Measurements from ENCODE around the gene KCNJ18.
"Not testable (repeated sequence)": the region's sequence is repeated elsewhere in the genome, so short reads cannot be mapped to it uniquely, and the experiment has no call there.

KCNJ18 gene

DNA sequence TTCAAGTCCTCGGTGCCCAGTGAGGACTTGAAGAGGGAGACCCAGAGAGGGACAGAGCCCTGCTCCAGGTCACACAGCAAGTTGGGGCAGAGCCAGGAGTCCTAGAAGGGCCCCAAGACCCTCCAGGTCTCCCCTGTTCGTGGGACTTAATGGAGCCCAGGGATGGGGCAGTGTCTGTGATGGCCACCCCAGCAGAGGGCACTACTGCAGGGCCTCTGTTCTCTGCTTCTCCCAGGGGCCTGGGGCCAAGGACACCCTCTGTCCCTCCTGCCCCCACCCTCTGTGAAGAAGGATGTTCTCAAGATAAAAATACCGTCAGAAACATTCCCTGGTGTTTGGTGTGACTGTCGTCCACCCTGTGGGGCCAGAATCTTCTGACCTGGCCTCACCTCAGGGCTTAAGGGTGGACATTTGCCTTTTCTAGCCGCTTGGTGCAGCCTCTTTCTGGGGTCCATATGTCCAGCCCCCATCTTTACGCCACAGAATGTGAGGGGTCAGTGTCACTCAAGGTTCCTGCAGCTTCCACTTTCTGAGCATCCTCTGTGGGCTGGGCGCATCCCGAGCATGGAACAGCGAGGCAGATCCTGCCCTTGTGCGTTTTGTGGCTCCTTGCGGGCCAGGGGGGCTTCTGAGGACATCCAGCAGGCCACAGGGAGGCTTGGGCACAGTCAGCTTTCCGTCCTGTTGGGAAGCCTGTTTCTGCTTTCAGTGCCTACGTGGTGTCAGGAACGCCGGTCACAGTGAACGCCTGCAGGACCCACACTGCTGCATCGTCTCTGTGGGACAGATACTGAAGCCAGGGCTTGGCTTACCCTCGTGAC is at the start of gene KCNJ18:
KCNJ18 (plus strand) TSS at position 641 of the 821 bp plus-strand sequence. CDS start 10,264 bp downstream, outside the sequence.
- DNase-seq: not testable (repeated sequence)

GRCh38 chr17:21648125-21648524 is 44.2 kb upstream of the KCNJ18 start:
- not testable (repeated sequence) for DNase-seq

- DNase-seq: not testable (repeated sequence)
Measured at GRCh38 chr17:21650043-21650442, 42.3 kb upstream of the KCNJ18 start.

- DNase-seq: not testable (repeated sequence)
Measured at GRCh38 chr17:21652049-21652448, 40.3 kb upstream of the KCNJ18 start.

- DNase-seq: not testable (repeated sequence)
Measured at GRCh38 chr17:21653211-21653610, 39.1 kb upstream of the KCNJ18 start.

DNA sequence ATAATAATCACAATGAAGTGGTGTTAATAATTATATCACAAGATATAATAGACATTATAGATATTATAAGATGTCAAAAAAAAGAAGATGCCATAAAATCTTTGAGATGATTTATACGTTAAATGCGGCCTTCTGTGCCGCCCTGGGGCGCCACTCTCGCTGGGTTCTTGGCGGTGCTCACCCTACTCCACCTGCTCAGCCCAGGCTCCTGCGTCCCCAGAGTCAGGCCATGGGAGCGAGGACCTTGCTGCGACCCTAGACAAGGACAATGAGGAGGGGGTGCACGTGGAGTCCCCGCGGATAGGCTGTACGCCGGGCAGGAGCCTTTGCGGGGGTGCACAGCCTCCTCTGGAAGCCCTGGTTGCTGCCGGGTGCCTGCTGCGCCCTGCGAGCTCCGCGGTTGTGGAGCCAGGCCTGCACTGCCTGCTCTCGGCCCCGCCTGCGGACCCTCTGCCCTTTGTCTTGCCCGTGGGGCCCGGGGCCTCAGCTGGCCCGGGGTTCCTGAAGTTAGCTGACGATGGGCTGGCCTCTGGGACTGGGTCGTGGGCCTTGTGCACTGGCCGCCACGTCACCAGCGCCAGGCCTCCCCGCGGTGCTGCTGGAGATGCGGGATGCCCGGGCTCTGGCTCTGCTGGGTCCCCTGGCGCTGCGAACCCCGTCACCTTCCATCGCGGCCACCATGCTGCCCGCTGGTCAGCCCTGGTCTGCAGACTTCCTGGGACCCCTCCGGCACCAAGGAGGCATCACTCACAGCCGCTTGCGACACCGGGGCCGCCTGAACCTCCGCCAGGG is 35.6 kb upstream of the KCNJ18 start:
- not testable (repeated sequence) for DNase-seq

GRCh38 chr17:21659635-21660034 is 32.7 kb upstream of the KCNJ18 start:
- not testable (repeated sequence) for DNase-seq

- not testable (repeated sequence) for DNase-seq
Measured at GRCh38 chr17:21661455-21661854, 30.9 kb upstream of the KCNJ18 start.

DNA sequence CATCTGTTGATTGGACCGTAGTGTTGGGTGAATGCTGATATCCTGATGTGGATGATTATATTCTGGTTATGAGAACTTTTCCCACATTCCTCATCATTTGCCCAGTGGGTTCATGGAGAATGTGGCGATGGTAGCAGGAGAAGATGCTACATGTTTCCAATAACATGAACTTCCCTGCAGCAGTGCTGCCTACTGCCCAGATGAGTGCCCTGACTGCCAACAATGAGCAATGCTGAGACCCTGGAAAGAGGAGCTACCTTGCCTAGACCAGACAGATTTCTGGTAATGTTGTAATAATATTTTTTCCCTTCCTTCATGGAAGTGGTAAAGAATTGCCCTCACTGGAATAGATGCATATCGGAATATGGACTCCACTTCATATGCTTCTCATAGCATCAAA is 29.2 kb upstream of the KCNJ18 start:
- DNase-seq: not testable (repeated sequence)

DNA sequence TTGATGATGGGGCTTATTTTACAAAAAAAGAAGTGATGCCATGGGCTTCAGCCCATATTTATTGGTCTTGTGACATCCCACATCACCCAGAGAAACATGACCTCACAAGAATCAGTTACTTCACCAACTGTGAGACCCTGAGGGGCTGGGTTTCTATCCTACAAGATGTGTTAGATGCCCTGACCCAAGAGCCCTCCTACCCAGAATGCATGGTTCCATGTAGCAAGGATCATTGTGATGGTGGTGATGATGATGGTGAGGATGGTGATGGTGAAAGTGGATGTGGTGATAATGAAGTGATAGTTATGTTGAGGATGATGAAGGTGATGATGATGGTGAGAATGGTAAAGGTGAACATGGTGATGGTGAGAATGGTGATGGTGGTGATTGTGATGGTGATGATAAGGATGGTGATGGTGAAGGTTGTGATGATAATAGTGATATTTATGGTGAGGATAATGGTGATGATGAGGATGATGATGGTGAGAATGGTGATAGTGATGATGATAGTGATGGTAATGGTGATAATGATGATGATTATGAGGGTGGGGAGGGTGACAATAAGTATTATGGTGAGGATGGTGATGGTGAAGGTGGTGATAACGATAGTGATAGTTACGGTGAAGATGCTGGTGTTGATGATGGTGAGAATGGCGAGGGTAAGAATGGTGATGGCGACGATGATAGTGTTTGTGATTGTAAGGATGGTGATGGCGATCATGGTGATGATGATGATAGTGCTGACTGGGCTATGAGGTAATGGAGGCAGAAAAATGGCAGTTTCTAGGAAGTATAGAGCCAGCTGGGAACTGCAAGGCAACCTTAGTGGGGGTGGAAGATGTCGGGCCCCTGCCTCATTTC is 28.5 kb upstream of the KCNJ18 start:
- DNase-seq: not testable (repeated sequence)

GRCh38 chr17:21665171-21665570 is 27.2 kb upstream of the KCNJ18 start:
- not testable (repeated sequence) for DNase-seq

DNA sequence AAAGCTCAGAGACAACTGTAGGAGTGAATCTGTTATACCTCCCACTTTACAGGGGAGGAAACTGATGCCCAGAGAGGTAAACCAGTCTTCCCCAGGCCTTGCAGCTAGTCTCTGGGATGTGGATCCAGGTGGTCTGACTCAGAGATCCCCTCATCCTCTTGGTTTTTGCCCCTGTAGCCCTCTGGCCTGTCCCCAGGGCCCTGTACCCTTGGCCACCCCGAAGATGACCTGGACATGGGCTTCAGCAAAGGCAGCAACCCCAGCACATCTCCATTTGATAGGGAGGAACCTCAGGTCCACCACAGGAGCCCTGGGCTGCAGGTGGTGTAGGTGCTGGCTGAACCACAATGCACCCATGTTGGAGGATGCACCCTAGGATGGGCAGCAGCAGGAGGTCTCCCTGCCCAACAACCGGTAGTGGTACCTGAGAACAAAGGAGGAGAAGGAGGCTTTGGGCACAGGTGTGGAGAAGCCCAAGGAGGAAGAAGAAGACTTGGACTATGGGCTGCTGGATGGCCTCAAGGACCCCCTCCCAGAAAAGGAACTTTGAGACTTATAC is 26.3 kb upstream of the KCNJ18 start:
- not testable (repeated sequence) for DNase-seq

GRCh38 chr17:21666711-21667412 is 25.5 kb upstream of the KCNJ18 start:
- DNase-seq: not testable (repeated sequence)

DNA sequence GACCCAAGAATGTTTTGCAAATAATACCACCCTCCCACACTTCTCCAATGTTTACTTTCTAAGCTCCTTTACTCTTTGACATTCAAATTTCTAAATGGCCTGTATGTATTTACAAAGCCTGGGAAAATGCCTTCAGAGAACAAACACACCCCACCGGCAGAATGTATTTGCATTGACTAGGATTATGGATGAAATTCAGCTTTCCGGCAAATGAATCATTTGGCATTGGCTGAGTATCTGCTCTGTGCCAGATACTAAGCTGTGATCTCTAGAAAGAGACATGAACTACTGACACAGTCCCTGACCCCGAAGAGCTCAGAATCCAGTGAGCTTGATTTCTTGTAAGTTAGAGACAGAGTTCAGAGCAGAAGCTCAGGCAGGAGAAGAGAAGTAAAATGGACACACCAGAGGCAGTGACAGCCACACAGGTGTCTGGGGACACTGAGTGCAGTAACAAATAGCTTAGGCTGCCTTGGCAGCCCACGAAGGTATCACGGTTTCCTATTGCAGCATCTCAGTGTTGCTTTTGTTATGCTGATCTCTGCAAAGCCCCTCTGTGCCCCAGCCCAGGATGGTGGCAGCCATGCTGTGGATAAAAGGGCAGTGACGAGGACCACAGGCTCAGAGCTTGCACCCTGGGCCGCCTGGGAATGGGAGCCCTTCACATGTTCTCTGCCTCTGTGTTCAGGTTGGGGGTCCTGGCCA is 24.8 kb upstream of the KCNJ18 start:
- DNase-seq: not testable (repeated sequence)

DNA sequence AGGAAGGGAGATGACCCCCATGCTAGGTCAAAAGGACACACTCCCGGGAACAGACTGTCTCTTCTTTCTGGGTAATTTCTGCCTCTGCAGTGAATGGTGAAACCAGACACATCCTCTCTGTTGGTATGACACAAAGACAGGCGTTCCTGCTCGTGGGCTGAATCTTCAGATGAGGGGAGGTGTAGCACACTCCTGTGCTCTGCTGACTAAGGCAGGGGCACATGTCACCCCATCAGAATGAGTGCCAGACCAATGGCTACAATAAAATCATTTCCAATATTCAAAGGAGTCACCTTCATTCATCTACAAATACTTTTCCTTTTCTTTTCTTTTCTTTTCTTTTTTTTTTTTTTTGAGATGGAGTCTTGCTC is 24.2 kb upstream of the KCNJ18 start:
- DNase-seq: not testable (repeated sequence)

DNA sequence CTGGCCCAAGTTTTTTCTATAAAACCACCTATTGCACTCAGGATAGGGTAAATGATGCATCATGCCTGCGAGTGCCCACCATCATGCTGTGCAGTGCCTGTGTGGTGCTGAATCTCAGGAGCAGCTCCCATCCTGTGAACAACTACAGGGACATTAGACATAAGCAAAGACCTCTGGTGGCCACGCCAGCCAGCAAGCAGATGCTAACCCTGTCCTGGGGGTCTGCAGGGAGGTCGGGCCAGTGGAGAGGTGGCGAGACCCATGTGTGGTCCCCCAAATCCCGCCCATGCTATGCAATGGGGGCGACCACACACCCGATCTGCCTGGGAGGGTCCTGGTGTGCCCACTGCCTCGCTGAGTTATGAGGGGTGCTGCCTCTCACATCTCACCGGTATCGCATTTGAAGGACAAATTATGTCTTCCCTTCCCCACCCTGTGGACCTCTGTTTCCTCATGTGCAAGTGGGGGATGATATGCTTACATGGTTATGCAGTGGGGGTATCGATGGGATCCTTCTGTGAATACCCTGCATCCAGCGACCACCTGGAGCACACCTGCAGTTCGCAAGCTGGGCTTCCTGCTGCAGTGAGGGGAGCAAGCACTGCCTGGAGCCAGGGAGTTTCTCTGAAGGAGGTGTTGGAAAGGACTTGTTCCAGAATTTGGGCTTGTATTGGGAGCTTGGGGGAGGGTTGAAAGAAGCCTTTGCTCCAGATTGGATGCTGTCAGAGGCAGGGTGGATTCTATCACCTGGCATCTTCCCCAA is 23.4 kb upstream of the KCNJ18 start:
- DNase-seq: not testable (repeated sequence)

- DNase-seq: not testable (repeated sequence)
Measured at GRCh38 chr17:21669616-21670360, 22.5 kb upstream of the KCNJ18 start.

DNA sequence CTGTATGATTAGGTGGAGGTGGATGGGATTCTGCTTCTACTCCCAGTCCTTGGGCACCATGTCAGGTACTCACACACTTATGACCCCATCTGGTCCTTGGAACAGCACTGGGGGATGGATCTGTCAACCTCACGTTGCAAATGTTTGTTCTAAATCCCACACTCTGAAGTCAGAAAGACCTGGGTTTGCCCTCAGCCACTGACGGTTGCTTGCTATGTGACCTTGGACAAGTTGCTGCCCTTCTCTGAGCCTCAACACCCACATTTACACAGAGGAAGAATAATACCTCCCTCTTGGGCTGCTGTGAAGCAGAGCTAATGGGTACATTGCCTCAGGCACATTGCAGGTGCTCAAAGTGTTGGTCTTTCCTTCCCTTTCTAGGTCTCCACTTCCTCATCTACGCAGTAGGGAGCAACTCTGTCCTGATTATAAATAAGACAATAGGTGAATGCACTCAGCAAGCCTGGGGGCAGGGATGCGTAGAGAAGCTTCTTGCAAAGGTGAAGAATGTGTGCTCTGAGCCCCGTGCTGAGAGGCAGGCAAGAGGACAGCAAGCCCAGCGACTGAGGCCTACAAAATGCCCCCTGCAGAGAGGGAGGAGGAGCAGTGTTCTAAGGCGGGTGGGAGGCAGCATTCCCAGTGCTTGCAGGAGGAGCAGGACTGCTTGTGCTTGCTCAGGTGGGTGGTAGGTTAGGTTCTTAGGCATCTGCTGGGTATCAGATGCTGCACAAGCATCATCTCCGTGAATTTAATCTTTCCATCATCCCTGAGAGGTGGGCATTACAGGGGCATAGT is 21.8 kb upstream of the KCNJ18 start:
- DNase-seq: not testable (repeated sequence)

GRCh38 chr17:21671437-21671836 is 20.9 kb upstream of the KCNJ18 start:
- DNase-seq: not testable (repeated sequence)
